DOHH2 (cell line): ENCODE data around the gene CACNB4.

ENCODE experiments used
- H3F3A ChIP-seq: fragments of 200-600 bp; sonication (generic), shearing (Covaris generic); 2 replicates; pipeline ENCODE4 v1.6.0; 2016; ENCODE audit warnings: antibody characterized with exemption, mild to moderate bottlenecking; ENCODE audit not compliant: control insufficient read depth, insufficient read depth
- H3K27ac ChIP-seq: fragments of 200-600 bp; sonication (generic); 2 replicates; pipeline ENCODE4 v1.5.1; 2014; ENCODE audit warnings: low read depth, mild to moderate bottlenecking, low read length, moderate library complexity
- H3K27me3 ChIP-seq: fragments of 200-600 bp; sonication (generic); 2 replicates; pipeline ENCODE4 v1.6.1; 2014; ENCODE audit warnings: mild to moderate bottlenecking, low read length, mixed read lengths; ENCODE audit not compliant: control insufficient read depth
- H3K36me3 ChIP-seq: fragments of 200-600 bp; sonication (generic); 2 replicates; pipeline ENCODE4 v1.6.1; 2014; ENCODE audit warnings: mild to moderate bottlenecking, low read length, moderate library complexity, mixed read lengths; ENCODE audit not compliant: control insufficient read depth
- H3K4me1 ChIP-seq: fragments of 200-600 bp; sonication (generic); 2 replicates; pipeline ENCODE4 v1.6.1; 2014; ENCODE audit warnings: mild to moderate bottlenecking, low read length, mixed read lengths; ENCODE audit not compliant: control insufficient read depth
- H3K4me2 ChIP-seq: fragments of 200-600 bp; sonication (generic); 2 replicates; pipeline ENCODE4 v1.6.0; 2014; ENCODE audit warnings: mild to moderate bottlenecking, low read length, moderate library complexity
- H3K4me3 ChIP-seq: fragments of 200-600 bp; sonication (generic); 2 replicates; pipeline ENCODE4 v1.5.1; 2014; ENCODE audit warnings: mild to moderate bottlenecking, low read length, mixed read lengths
- H3K79me2 ChIP-seq: fragments of 200-600 bp; sonication (generic); 2 replicates; pipeline ENCODE4 v1.6.1; 2014; ENCODE audit warnings: mild to moderate bottlenecking, low read length, mixed read lengths; ENCODE audit not compliant: control insufficient read depth
- H3K9me2 ChIP-seq: fragments of 200-600 bp; sonication (generic); replicated peaks from 2 replicates; pipeline ENCODE4 v1.6.1; 2014; ENCODE audit warnings: mild to moderate bottlenecking, low read length, mixed read lengths; ENCODE audit not compliant: control insufficient read depth
- H3K9me3 ChIP-seq: fragments of 200-600 bp; sonication (generic); 2 replicates; pipeline ENCODE4 v1.6.1; 2014; ENCODE audit warnings: antibody characterized with exemption, low read length, mixed read lengths; ENCODE audit not compliant: control insufficient read depth, insufficient read depth
- H4K20me1 ChIP-seq: fragments of 200-600 bp; sonication (generic); 2 replicates; pipeline ENCODE4 v1.6.0; 2014; ENCODE audit warnings: low read depth, mild to moderate bottlenecking, antibody characterized with exemption, low read length, moderate library complexity; ENCODE audit not compliant: control insufficient read depth, insufficient read depth
- EZH2phosphoT487 ChIP-seq: fragments of 200-600 bp; sonication (generic); IDR thresholded peaks from 2 replicates; pipeline ENCODE4 v1.6.1; 2017; ENCODE audit warnings: borderline replicate concordance, mild to moderate bottlenecking, antibody characterized with exemption, low read length, moderate library complexity, mixed read lengths
- TF ChIP-seq, protein P1 (sequence below): fragments of 200-600 bp; sonication (generic); IDR thresholded peaks from one replicate; pipeline ENCODE4 v1.5.1; 2014; ENCODE audit warnings: antibody characterized with exemption, mild to moderate bottlenecking, low read depth, low read length; ENCODE audit not compliant: poor library complexity, severe bottlenecking

Gene CACNB4

DNA sequence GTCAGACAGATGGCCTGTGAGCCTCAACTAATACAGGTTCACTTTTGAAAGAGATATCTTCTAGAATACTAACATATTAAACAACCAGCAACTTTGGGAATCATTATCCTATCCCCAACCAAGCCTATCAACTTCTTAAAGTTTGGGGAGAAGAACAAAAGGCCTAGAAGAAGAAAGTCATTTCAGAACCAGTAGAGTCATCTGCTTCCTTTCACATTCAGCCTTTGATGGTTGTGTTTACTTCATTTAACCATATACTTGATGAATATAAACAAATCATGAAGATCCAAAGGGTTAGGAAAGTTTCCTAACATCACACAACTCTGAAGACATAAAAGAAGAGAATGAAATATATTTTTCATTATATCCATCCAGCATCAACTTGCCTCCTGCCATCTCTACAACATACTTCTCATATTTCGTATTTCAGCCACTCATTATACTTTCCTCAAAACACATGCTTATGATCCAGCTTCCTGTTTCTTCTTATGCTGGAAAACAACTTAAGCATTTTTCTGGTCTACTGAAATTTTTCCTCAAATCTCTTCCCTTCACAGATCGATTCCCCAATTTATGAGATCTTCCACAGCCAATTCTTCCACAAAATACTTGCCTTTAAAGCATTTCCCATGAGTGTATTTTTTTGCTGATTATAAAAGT, 114.3 kb downstream of the CACNB4 start:
- no peak overlapping the region for H3K4me2 ChIP-seq
- no peak overlapping the region for H3K27ac ChIP-seq
- H3K27me3 ChIP-seq = no peaks in the 10 kb centered on the region
- H3K79me2 ChIP-seq = no peaks in the 10 kb centered on the region
- no peaks in the 10 kb centered on the region for H3K9me3 ChIP-seq
- H3K4me3 ChIP-seq = no peak overlapping the region
- no peaks in the 10 kb centered on the region for H3F3A ChIP-seq
- TF ChIP-seq EZH2phosphoT487 = no peak
- H3K36me3 ChIP-seq = no peaks in the 10 kb centered on the region
- no peaks in the 10 kb centered on the region for H3K4me1 ChIP-seq
- peaks cover 3% of the 10 kb centered on the region; the same call in 1 of the 2 replicates for H3K9me2 ChIP-seq
- H4K20me1 ChIP-seq = no peaks in the 10 kb centered on the region

DNA sequence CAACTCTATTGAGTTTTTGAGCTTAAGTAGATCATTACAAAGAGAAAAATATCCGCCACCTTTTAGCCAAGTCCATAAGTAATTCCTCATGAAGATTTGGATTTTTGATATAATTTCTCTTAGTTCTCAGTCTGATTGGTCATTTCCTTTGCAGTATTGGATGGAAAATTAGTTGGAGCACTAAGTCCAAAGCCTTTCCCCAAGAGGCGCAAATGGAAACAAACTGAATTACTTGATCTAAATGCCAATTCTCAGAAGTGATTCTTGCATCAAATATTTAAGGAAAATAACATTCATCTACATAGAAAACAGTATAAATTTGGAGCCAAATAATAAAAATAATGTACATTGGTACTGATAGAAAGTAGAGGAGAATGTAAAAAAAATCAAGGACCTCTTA, 115.6 kb downstream of the CACNB4 start:
- H3F3A ChIP-seq = no peaks in the 10 kb centered on the region
- no peaks in the 10 kb centered on the region for H3K27me3 ChIP-seq
- peaks cover 3% of the 10 kb centered on the region; the same call in 1 of the 2 replicates for H3K9me2 ChIP-seq
- H4K20me1 ChIP-seq = no peaks in the 10 kb centered on the region
- H3K36me3 ChIP-seq = no peaks in the 10 kb centered on the region
- no peaks in the 10 kb centered on the region for H3K79me2 ChIP-seq
- H3K9me3 ChIP-seq = no peaks in the 10 kb centered on the region
- H3K4me1 ChIP-seq = no peaks in the 10 kb centered on the region
- no peak overlapping the region for H3K4me2 ChIP-seq
- H3K27ac ChIP-seq = no peak overlapping the region
- TF ChIP-seq EZH2phosphoT487 = no peak
- TF ChIP-seq, protein P1, sequence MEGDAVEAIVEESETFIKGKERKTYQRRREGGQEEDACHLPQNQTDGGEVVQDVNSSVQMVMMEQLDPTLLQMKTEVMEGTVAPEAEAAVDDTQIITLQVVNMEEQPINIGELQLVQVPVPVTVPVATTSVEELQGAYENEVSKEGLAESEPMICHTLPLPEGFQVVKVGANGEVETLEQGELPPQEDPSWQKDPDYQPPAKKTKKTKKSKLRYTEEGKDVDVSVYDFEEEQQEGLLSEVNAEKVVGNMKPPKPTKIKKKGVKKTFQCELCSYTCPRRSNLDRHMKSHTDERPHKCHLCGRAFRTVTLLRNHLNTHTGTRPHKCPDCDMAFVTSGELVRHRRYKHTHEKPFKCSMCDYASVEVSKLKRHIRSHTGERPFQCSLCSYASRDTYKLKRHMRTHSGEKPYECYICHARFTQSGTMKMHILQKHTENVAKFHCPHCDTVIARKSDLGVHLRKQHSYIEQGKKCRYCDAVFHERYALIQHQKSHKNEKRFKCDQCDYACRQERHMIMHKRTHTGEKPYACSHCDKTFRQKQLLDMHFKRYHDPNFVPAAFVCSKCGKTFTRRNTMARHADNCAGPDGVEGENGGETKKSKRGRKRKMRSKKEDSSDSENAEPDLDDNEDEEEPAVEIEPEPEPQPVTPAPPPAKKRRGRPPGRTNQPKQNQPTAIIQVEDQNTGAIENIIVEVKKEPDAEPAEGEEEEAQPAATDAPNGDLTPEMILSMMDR = no peak
- no peak overlapping the region for H3K4me3 ChIP-seq

DNA sequence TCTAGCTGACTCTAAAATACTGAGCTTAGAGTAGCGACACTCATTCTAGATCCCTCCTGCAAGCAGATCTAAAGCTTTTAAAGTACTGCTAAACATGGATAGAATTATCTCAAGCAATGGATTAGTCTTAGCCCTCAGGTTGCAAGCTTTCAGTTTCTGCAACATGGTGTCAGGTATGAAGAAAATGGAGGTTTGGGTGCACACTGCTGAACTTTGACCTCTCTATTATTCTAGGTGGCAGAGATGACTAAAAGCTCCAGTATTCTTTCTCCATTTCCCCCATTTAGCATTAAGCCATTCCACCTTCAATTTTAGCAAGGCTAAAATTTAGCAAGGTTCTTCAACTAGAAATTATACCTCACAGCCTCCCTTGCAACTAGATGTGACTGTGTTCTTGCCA, 117.0 kb downstream of the CACNB4 start:
- Histone ChIP-seq H3F3A (no peaks in the 10 kb centered on the region), H3K36me3 (no peaks in the 10 kb centered on the region), H3K4me2 (no peak overlapping the region), H4K20me1 (no peaks in the 10 kb centered on the region), H3K9me3 (no peaks in the 10 kb centered on the region), H3K27me3 (peaks cover 7% of the 10 kb centered on the region; the same call in 1 of the 2 replicates), H3K4me1 (no peaks in the 10 kb centered on the region), H3K27ac (no peak overlapping the region), H3K79me2 (no peaks in the 10 kb centered on the region), H3K9me2 (peaks cover 3% of the 10 kb centered on the region; the same call in 1 of the 2 replicates), H3K4me3 (no peak overlapping the region)
- TF ChIP-seq, protein P1 = no peak
- no peak for TF ChIP-seq EZH2phosphoT487

DNA sequence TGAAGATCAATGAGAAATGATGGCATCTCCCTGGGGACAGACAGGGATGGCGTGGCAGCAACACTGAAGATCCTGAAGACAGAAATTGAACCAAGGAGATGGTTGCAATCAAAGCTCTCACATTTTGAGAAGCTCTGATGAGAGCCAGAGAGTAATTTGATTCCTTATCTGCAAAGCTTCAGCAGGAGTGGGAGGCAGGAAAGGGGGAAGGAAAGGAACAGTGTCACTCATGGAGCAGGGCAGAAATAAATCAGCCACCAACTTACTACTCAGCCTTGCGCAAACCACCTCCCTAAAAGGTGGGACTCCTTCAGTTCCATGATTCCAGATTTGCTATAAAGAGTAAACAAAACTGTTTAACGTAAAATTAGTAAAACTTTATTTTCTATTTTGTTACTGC, 119.2 kb downstream of the CACNB4 start:
- no peaks in the 10 kb centered on the region for H3K79me2 ChIP-seq

More for the DNA sequence above, 119.2 kb downstream of the CACNB4 start:
- Histone ChIP-seq H3K36me3 (no peaks in the 10 kb centered on the region), H3F3A (no peaks in the 10 kb centered on the region), H3K27me3 (peaks cover 7% of the 10 kb centered on the region; the same call in 1 of the 2 replicates), H4K20me1 (no peaks in the 10 kb centered on the region), H3K9me2 (peaks cover 3% of the 10 kb centered on the region; the same call in 1 of the 2 replicates), H3K27ac (no peak overlapping the region), H3K4me3 (no peak overlapping the region), H3K4me1 (no peaks in the 10 kb centered on the region), H3K4me2 (no peak overlapping the region), H3K9me3 (no peaks in the 10 kb centered on the region)
- TF ChIP-seq EZH2phosphoT487 = no peak
- TF ChIP-seq, protein P1 = no peak
